Nephron (organoid): Measurements from ENCODE around the gene KATNAL1.
"Not testable (repeated sequence)": the region's sequence is repeated elsewhere in the genome, so short reads cannot be mapped to it uniquely, and the experiment has no call there.

Experiments used
- H3K27ac Mint-ChIP-seq, 3 experiments: 2 replicates each; pipeline ENCODE4 v1.8.0; 2020; ENCODE audit warnings: mixed read lengths in 3 of 3, mild to moderate bottlenecking in 2 of 3, moderate library complexity in 1 of 3
- H3K27me3 Mint-ChIP-seq: 2 replicates; pipeline ENCODE4 v1.8.0; 2021; ENCODE audit warnings: low read depth, mild to moderate bottlenecking, moderate library complexity, mixed read lengths
- H3K36me3 Mint-ChIP-seq: 2 replicates; pipeline ENCODE4 v1.8.0; 2020; ENCODE audit warnings: low read depth, mixed read lengths
- H3K4me1 Mint-ChIP-seq: 2 replicates; pipeline ENCODE4 v1.8.0; 2020; ENCODE audit warnings: mixed read lengths
- H3K4me3 Mint-ChIP-seq, 3 experiments: 2 replicates each; pipeline ENCODE4 v1.8.0; 2020; ENCODE audit warnings: mild to moderate bottlenecking in 3 of 3, mixed read lengths in 3 of 3, moderate library complexity in 2 of 3
- H3K9me3 Mint-ChIP-seq: 2 replicates; pipeline ENCODE4 v1.8.0; 2020; ENCODE audit warnings: mixed read lengths
- CTCF ChIP-seq, 3 experiments: fragments of 200-600 bp; sonication (generic); IDR thresholded peaks; one replicate each; pipeline ENCODE4 v1.5.0; 2021; ENCODE audit warnings: antibody characterized with exemption in 3 of 3; ENCODE audit not compliant: unreplicated experiment in 3 of 3

Gene KATNAL1

GRCh38 chr13:30179597-30180276 lies 127.6 kb downstream of the KATNAL1 start:
- no peak for TF ChIP-seq CTCF (IDR thresholded peaks at IDR 0.05; ENCODE audit: unreplicated experiment in 3 of 3)
- Mint-ChIP-seq H3K4me3 (no peak overlapping the region), H3K27ac (peak overlapping the region in 1 of 3 experiments; percentile 57), H3K4me1 (peaks cover 6% of the 10 kb centered on the region), H3K9me3 (peaks cover 4% of the 10 kb centered on the region), H3K36me3 (no peaks in the 10 kb centered on the region), H3K27me3 (peaks cover 3% of the 10 kb centered on the region)

GRCh38 chr13:30178976-30179375 lies 128.4 kb downstream of the KATNAL1 start:
- TF ChIP-seq CTCF (IDR thresholded peaks at IDR 0.05; ENCODE audit: unreplicated experiment in 3 of 3) = no peak
- Mint-ChIP-seq H3K36me3 (no peaks in the 10 kb centered on the region), H3K9me3 (peaks cover under 1% of the 10 kb centered on the region), H3K4me3 (no peak overlapping the region), H3K27ac (no peak overlapping the region), H3K27me3 (peaks cover 3% of the 10 kb centered on the region), H3K4me1 (peaks cover 6% of the 10 kb centered on the region)

- TF ChIP-seq CTCF (IDR thresholded peaks at IDR 0.05; ENCODE audit: unreplicated experiment in 3 of 3) = no peak
- H3K9me3 Mint-ChIP-seq = no peaks in the 10 kb centered on the region
- H3K4me1 Mint-ChIP-seq = no peaks in the 10 kb centered on the region
- no peaks in the 10 kb centered on the region for H3K36me3 Mint-ChIP-seq
- H3K4me3 Mint-ChIP-seq = no peak overlapping the region
- H3K27me3 Mint-ChIP-seq = peaks cover 3% of the 10 kb centered on the region
- H3K27ac Mint-ChIP-seq = no peak overlapping the region
Measured at GRCh38 chr13:30175166-30175565, 132.2 kb downstream of the KATNAL1 start.

- not testable (repeated sequence) for H3K27ac Mint-ChIP-seq, H3K4me3 Mint-ChIP-seq, H3K27me3 Mint-ChIP-seq, H3K9me3 Mint-ChIP-seq, H3K36me3 Mint-ChIP-seq, H3K4me1 Mint-ChIP-seq
Measured at GRCh38 chr13:30174250-30174649, 133.1 kb downstream of the KATNAL1 start.

- no peak overlapping the region for H3K4me3 Mint-ChIP-seq
- TF ChIP-seq CTCF (IDR thresholded peaks at IDR 0.05; ENCODE audit: unreplicated experiment in 3 of 3) = no peak
- no peaks in the 10 kb centered on the region for H3K9me3 Mint-ChIP-seq
- H3K27me3 Mint-ChIP-seq = no peaks in the 10 kb centered on the region
- no peak overlapping the region for H3K27ac Mint-ChIP-seq
- no peaks in the 10 kb centered on the region for H3K36me3 Mint-ChIP-seq
- H3K4me1 Mint-ChIP-seq = no peaks in the 10 kb centered on the region
Measured at GRCh38 chr13:30173303-30173610, 134.1 kb downstream of the KATNAL1 start.

GRCh38 chr13:30172593-30173302 lies 134.6 kb downstream of the KATNAL1 start:
- no peak for TF ChIP-seq CTCF (IDR thresholded peaks at IDR 0.05; ENCODE audit: unreplicated experiment in 3 of 3)
- H3K4me3 Mint-ChIP-seq = no peak overlapping the region

More at GRCh38 chr13:30172593-30173302, 134.6 kb downstream of the KATNAL1 start:
- no peaks in the 10 kb centered on the region for H3K9me3 Mint-ChIP-seq
- no peaks in the 10 kb centered on the region for H3K27me3 Mint-ChIP-seq
- H3K36me3 Mint-ChIP-seq = no peaks in the 10 kb centered on the region
- H3K27ac Mint-ChIP-seq = no peak overlapping the region
- H3K4me1 Mint-ChIP-seq = no peaks in the 10 kb centered on the region
